DOHH2 (cell line): ENCODE data around the gene FAM111A.
"Not testable (repeated sequence)": the region's sequence is repeated elsewhere in the genome, so short reads cannot be mapped to it uniquely, and the experiment has no call there.

Experiments
- H3F3A ChIP-seq: fragments of 200-600 bp; sonication (generic), shearing (Covaris generic); 2 replicates; pipeline ENCODE4 v1.6.0; 2016; ENCODE audit warnings: antibody characterized with exemption, mild to moderate bottlenecking; ENCODE audit not compliant: control insufficient read depth, insufficient read depth
- H3K27ac ChIP-seq: fragments of 200-600 bp; sonication (generic); 2 replicates; pipeline ENCODE4 v1.5.1; 2014; ENCODE audit warnings: low read depth, mild to moderate bottlenecking, low read length, moderate library complexity
- H3K27me3 ChIP-seq: fragments of 200-600 bp; sonication (generic); 2 replicates; pipeline ENCODE4 v1.6.1; 2014; ENCODE audit warnings: mild to moderate bottlenecking, low read length, mixed read lengths; ENCODE audit not compliant: control insufficient read depth
- H3K36me3 ChIP-seq: fragments of 200-600 bp; sonication (generic); 2 replicates; pipeline ENCODE4 v1.6.1; 2014; ENCODE audit warnings: mild to moderate bottlenecking, low read length, moderate library complexity, mixed read lengths; ENCODE audit not compliant: control insufficient read depth
- H3K4me1 ChIP-seq: fragments of 200-600 bp; sonication (generic); 2 replicates; pipeline ENCODE4 v1.6.1; 2014; ENCODE audit warnings: mild to moderate bottlenecking, low read length, mixed read lengths; ENCODE audit not compliant: control insufficient read depth
- H3K4me2 ChIP-seq: fragments of 200-600 bp; sonication (generic); 2 replicates; pipeline ENCODE4 v1.6.0; 2014; ENCODE audit warnings: mild to moderate bottlenecking, low read length, moderate library complexity
- H3K4me3 ChIP-seq: fragments of 200-600 bp; sonication (generic); 2 replicates; pipeline ENCODE4 v1.5.1; 2014; ENCODE audit warnings: mild to moderate bottlenecking, low read length, mixed read lengths
- H3K79me2 ChIP-seq: fragments of 200-600 bp; sonication (generic); 2 replicates; pipeline ENCODE4 v1.6.1; 2014; ENCODE audit warnings: mild to moderate bottlenecking, low read length, mixed read lengths; ENCODE audit not compliant: control insufficient read depth
- H3K9me2 ChIP-seq: fragments of 200-600 bp; sonication (generic); replicated peaks from 2 replicates; pipeline ENCODE4 v1.6.1; 2014; ENCODE audit warnings: mild to moderate bottlenecking, low read length, mixed read lengths; ENCODE audit not compliant: control insufficient read depth
- H3K9me3 ChIP-seq: fragments of 200-600 bp; sonication (generic); 2 replicates; pipeline ENCODE4 v1.6.1; 2014; ENCODE audit warnings: antibody characterized with exemption, low read length, mixed read lengths; ENCODE audit not compliant: control insufficient read depth, insufficient read depth
- H4K20me1 ChIP-seq: fragments of 200-600 bp; sonication (generic); 2 replicates; pipeline ENCODE4 v1.6.0; 2014; ENCODE audit warnings: low read depth, mild to moderate bottlenecking, antibody characterized with exemption, low read length, moderate library complexity; ENCODE audit not compliant: control insufficient read depth, insufficient read depth
- CTCF ChIP-seq: fragments of 200-600 bp; sonication (generic); IDR thresholded peaks from one replicate; pipeline ENCODE4 v1.5.1; 2014; ENCODE audit warnings: antibody characterized with exemption, mild to moderate bottlenecking, low read depth, low read length; ENCODE audit not compliant: poor library complexity, severe bottlenecking
- EZH2phosphoT487 ChIP-seq: fragments of 200-600 bp; sonication (generic); IDR thresholded peaks from 2 replicates; pipeline ENCODE4 v1.6.1; 2017; ENCODE audit warnings: borderline replicate concordance, mild to moderate bottlenecking, antibody characterized with exemption, low read length, moderate library complexity, mixed read lengths

The FAM111A gene

DNA sequence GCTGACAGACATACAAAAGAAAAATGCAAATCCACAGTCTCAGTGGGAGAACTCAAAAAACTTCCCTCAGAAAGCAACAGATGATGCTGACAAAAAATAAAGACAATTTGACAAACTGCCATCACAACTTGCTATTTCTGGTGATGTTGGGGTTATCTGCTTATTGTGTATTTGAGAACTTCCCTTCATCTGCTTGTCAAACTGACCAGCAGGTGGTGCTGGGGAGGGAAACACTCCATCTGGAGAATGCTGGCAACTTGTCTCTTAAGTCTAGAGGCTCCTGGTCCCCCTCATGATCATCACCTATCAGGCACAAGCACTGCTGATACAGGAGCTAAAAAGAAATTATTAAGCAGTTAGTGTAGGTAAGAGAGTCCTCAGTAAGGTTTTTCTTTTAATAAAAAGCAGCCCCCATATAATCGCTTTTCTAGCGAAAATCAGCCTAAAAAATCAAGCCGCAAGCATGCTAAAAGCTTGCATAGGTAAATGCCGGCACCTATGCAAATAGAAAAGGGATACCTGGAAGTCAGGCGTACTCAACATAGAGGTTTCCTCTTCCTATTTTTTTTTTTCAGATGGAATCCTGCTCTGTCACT, 45.4 kb upstream of the FAM111A start:
- Histone ChIP-seq H3K9me2 (no peaks in the 10 kb centered on the region), H3F3A (peaks cover 42% of the 10 kb centered on the region), H3K4me2 (peak overlapping the region; percentile 73), H3K36me3 (peaks cover 93% of the 10 kb centered on the region), H3K79me2 (peaks cover 74% of the 10 kb centered on the region), H3K9me3 (peaks cover 35% of the 10 kb centered on the region), H3K27me3 (no peaks in the 10 kb centered on the region), H4K20me1 (no peaks in the 10 kb centered on the region), H3K4me1 (peaks cover 87% of the 10 kb centered on the region), H3K27ac (peak overlapping the region; percentile 96), H3K4me3 (peak overlapping the region; percentile 83)
- TF ChIP-seq EZH2phosphoT487 = no peak
- peak; percentile 58 for TF ChIP-seq CTCF

- Histone ChIP-seq H3F3A (peaks cover 46% of the 10 kb centered on the region), H3K9me3 (peaks cover 35% of the 10 kb centered on the region), H3K79me2 (peaks cover 74% of the 10 kb centered on the region), H3K4me1 (peaks cover 87% of the 10 kb centered on the region), H3K4me2 (peak overlapping the region; percentile 73), H3K27ac (peak overlapping the region; percentile 96), H3K36me3 (peaks cover 85% of the 10 kb centered on the region), H3K4me3 (peak overlapping the region; percentile 83)
- H3K27me3 ChIP-seq, H3K9me2 ChIP-seq, H4K20me1 ChIP-seq: not testable (repeated sequence)
Measured at GRCh38 chr11:59097938-59098337, 44.7 kb upstream of the FAM111A start.

GRCh38 chr11:59102259-59102765, 40.3 kb upstream of the FAM111A start:
- Histone ChIP-seq H3K27me3 (no peaks in the 10 kb centered on the region), H3K9me2 (no peaks in the 10 kb centered on the region), H3K4me2 (peak overlapping the region; percentile 73), H3K27ac (peak overlapping the region; percentile 96), H4K20me1 (no peaks in the 10 kb centered on the region), H3F3A (peaks cover 33% of the 10 kb centered on the region), H3K36me3 (peaks cover 62% of the 10 kb centered on the region), H3K4me3 (peak overlapping the region; percentile 83), H3K4me1 (peaks cover 86% of the 10 kb centered on the region), H3K79me2 (peaks cover 55% of the 10 kb centered on the region), H3K9me3 (peaks cover 51% of the 10 kb centered on the region)
- no peak for TF ChIP-seq EZH2phosphoT487
- TF ChIP-seq CTCF = peak; percentile 62

DNA sequence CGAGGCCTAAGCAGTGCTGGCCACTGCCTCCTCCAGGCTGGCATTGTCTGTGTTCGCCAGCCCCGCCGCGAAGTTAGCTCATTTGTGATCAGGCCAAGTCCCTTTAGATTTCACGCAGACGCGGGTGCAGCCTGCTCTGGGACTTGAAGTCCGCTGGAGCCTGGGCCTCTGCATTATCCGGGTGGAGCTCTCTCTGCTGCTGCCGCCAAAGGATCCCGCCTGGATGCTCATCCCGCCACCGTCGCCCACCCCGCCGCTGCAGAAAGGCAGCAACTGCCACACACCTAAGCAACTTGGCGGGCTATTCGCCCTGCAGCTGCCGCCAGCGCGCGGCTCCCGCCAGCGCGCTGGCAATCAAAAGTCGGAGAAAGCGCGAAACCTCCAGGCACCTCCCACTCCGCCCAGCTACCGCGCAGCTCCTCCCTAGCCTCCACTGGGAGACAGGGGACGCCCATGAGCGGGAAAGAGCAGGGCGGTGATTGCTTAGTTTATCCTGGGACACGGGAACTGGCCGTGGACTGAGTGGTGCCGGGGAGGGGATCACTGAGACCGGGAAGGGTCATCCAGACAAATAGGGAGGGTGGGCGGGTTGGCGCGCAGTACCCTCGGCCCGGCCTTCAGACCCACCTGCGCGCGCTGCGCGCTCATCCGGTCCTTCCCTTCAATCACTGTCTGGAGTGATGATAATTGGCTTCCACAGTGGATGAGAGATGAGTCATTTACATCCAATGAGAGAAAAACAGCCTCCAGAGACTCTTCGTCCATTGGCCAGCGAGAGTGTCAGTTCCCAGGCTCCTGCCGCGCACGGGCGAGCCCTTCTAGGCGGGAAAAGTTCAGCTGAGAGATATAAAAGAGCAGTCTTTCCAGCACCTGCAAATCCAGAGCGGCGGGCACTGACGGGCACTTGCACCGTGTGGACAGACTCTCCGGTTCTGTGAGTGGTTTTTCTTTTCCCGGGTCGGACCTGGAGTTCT, 36.0 kb upstream of the FAM111A start, which contains the start of gene FAM111B:
Gene FAM111B (plus strand): TSS at position 875 of the 974 bp plus-strand sequence. CDS start 2,389 bp downstream, outside the sequence.
- peak within 1 kb of the TSS; percentile 68 for H3K4me2 ChIP-seq
- H3K36me3 ChIP-seq = peaks cover 64% of the 10 kb centered on the region
- no peaks in the 10 kb centered on the region for H3K9me2 ChIP-seq
- peak within 1 kb of the TSS; percentile 43 for H3K27ac ChIP-seq
- TF ChIP-seq EZH2phosphoT487 = no peak
- TF ChIP-seq CTCF = no peak
- H3K27me3 ChIP-seq = no peaks in the 10 kb centered on the region
- peaks cover 29% of the 10 kb centered on the region for H3K79me2 ChIP-seq
- H4K20me1 ChIP-seq = no peaks in the 10 kb centered on the region
- peak within 1 kb of the TSS; percentile 66 for H3K4me3 ChIP-seq
- H3K4me1 ChIP-seq = peaks cover 84% of the 10 kb centered on the region
- peaks cover 4% of the 10 kb centered on the region for H3F3A ChIP-seq
- peaks cover 49% of the 10 kb centered on the region for H3K9me3 ChIP-seq

GRCh38 chr11:59107721-59108120, 34.9 kb upstream of the FAM111A start:
- H3K4me2 ChIP-seq = peak overlapping the region; percentile 68
- peak overlapping the region; percentile 66 for H3K4me3 ChIP-seq
- peaks cover 49% of the 10 kb centered on the region for H3K9me3 ChIP-seq
- H3K9me2 ChIP-seq, H3K27me3 ChIP-seq, H4K20me1 ChIP-seq, H3F3A ChIP-seq: not testable (repeated sequence)
- peak overlapping the region; percentile 43 for H3K27ac ChIP-seq
- H3K36me3 ChIP-seq = peaks cover 70% of the 10 kb centered on the region
- H3K79me2 ChIP-seq = peaks cover 24% of the 10 kb centered on the region
- H3K4me1 ChIP-seq = peaks cover 76% of the 10 kb centered on the region
